Tibial nerve (tissue), 4 donors: ENCODE measurements around the gene MDGA2. TPM values are rescaled to one million over a fixed set of nuclear protein-coding genes. Genes with fewer than 3 reads are reported as not detected.

Source experiments
- DNase-seq, 2 donors: peaks; one replicate each; pipeline ENCODE4 v3.0.0-alpha.2; 2019; ENCODE audit warnings: low spot score in 2 of 2
- H3K27ac ChIP-seq, 4 donors: fragments of 200-600 bp; sonication (generic) in 3 of 4; one replicate each; pipeline ENCODE4 v1.5.1; 2017 to 2019; ENCODE audit warnings: mild to moderate bottlenecking in 1 of 4
- H3K27me3 ChIP-seq, 2 donors: fragments of 200-600 bp; sonication (generic) in 1 of 2; one replicate each; pipeline versions ENCODE4 v1.5.1 to v1.6.0; 2017 to 2019
- H3K36me3 ChIP-seq, 3 donors: fragments of 200-600 bp; sonication (generic); one replicate each; pipeline ENCODE4 v1.5.1; 2018 to 2019
- H3K4me1 ChIP-seq, 4 donors: fragments of 200-600 bp; sonication (generic) in 3 of 4; one replicate each; pipeline ENCODE4 v1.5.1; 2017 to 2019
- H3K4me3 ChIP-seq, 4 donors: fragments of 200-600 bp; sonication (generic) in 3 of 4; one replicate each; pipeline ENCODE4 v1.5.1; 2017 to 2019; ENCODE audit warnings: mild to moderate bottlenecking in 1 of 4, moderate library complexity in 1 of 4
- H3K9me3 ChIP-seq, 4 donors: fragments of 200-600 bp; sonication (generic) in 3 of 4; one replicate each; pipeline ENCODE4 v1.5.1; 2017 to 2019
- CTCF ChIP-seq, 5 experiments: fragments of 200-600 bp in 3 of 5; fragments of 450-650 bp in 2 of 5; sonication (generic) in 3 of 5; IDR thresholded peaks; one replicate each; pipeline ENCODE4 v1.5.1; 2016 to 2019; ENCODE audit warnings: antibody characterized with exemption in 5 of 5, mild to moderate bottlenecking in 3 of 5, moderate library complexity in 2 of 5
- EP300 ChIP-seq, 2 donors: sonication (generic); formaldehyde crosslinking; IDR thresholded peaks; one replicate each; pipeline ENCODE4 v1.6.1; 2017; ENCODE audit warnings: antibody characterized with exemption in 2 of 2, mild to moderate bottlenecking in 1 of 2
- POLR2A ChIP-seq, 2 donors: fragments of 450-650 bp; IDR thresholded peaks; one replicate each; pipeline ENCODE4 v1.6.1; 2017; ENCODE audit warnings: antibody characterized with exemption in 2 of 2, mild to moderate bottlenecking in 2 of 2, moderate library complexity in 2 of 2
- WGBS, 2 donors: methylation state at CpG; one replicate each; pipeline ENCODE4 v1.1.5; 2018; 5-methylcytosine and 5-hydroxymethylcytosine counted together
- total RNA-seq, 4 donors: library from RNA; depleted of rRNA; stranded (reverse); fragments of >200 nt; gene quantifications; one replicate each; pipeline ENCODE4 v1.1.0, GENCODE V29; 2016

Gene MDGA2
- total RNA-seq, 4 donors from 2014 or later, result under 0.01 TPM; not detected in 3

- H3K9me3 ChIP-seq, result no peaks in the 10 kb centered on the region
- H3K27ac ChIP-seq, result no peak overlapping the region
- no peak for DNase-seq
- no peaks in the 10 kb centered on the region for H3K27me3 ChIP-seq
- H3K36me3 ChIP-seq, result no peaks in the 10 kb centered on the region
- no peak overlapping the region for H3K4me3 ChIP-seq
- 56 to 62% methylated on average over 1 of the region's 1 CpG for WGBS, 2 donors
- peaks cover 0 to 15% (median 0%) of the 10 kb centered on the region in 4 donors for H3K4me1 ChIP-seq
- TF ChIP-seq POLR2A (IDR thresholded peaks at IDR 0.05), result no peak
- TF ChIP-seq EP300 (IDR thresholded peaks at IDR 0.05), result no peak
- no peak for TF ChIP-seq CTCF (IDR thresholded peaks at IDR 0.05)
These were observed 285.9 kb downstream of the MDGA2 start for GRCh38 chr14:47389535-47389934.

GRCh38 chr14:47366006-47366405, 309.4 kb downstream of the MDGA2 start:
- Histone ChIP-seq H3K4me1 (no peaks in the 10 kb centered on the region), H3K9me3 (no peaks in the 10 kb centered on the region), H3K4me3 (no peak overlapping the region), H3K27me3 (no peaks in the 10 kb centered on the region), H3K36me3 (no peaks in the 10 kb centered on the region), H3K27ac (no peak overlapping the region)
- no peak for TF ChIP-seq POLR2A (IDR thresholded peaks at IDR 0.05)
- TF ChIP-seq CTCF (IDR thresholded peaks at IDR 0.05), result no peak
- no peak for TF ChIP-seq EP300 (IDR thresholded peaks at IDR 0.05)
- no peak for DNase-seq
- 43 to 48% methylated on average over 2 of the region's 2 CpGs for WGBS, 2 donors

GRCh38 chr14:47365233-47365632, 310.2 kb downstream of the MDGA2 start:
- WGBS, 2 donors, result 44 to 50% methylated on average over 6 of the region's 6 CpGs
- H3K27me3 ChIP-seq, result no peaks in the 10 kb centered on the region
- no peaks in the 10 kb centered on the region for H3K4me1 ChIP-seq
- no peaks in the 10 kb centered on the region for H3K9me3 ChIP-seq
- no peak for TF ChIP-seq CTCF (IDR thresholded peaks at IDR 0.05)
- TF ChIP-seq POLR2A (IDR thresholded peaks at IDR 0.05), result no peak
- no peak for TF ChIP-seq EP300 (IDR thresholded peaks at IDR 0.05)
- no peak for DNase-seq
- no peaks in the 10 kb centered on the region for H3K36me3 ChIP-seq
- no peak overlapping the region for H3K4me3 ChIP-seq
- H3K27ac ChIP-seq, result no peak overlapping the region

- no peaks in the 10 kb centered on the region for H3K4me1 ChIP-seq
- H3K4me3 ChIP-seq, result no peak overlapping the region
- 89 to 93% methylated on average over 4 of the region's 4 CpGs for WGBS, 2 donors
- H3K27ac ChIP-seq, result no peak overlapping the region
- peaks cover 0 to 15% (median 0%) of the 10 kb centered on the region in 4 donors for H3K9me3 ChIP-seq
- no peaks in the 10 kb centered on the region for H3K27me3 ChIP-seq
- no peak for DNase-seq
- H3K36me3 ChIP-seq, result no peaks in the 10 kb centered on the region
- TF ChIP-seq POLR2A (IDR thresholded peaks at IDR 0.05) (no peak), CTCF (IDR thresholded peaks at IDR 0.05) (no peak), EP300 (IDR thresholded peaks at IDR 0.05) (no peak)
These were observed 322.2 kb downstream of the MDGA2 start for GRCh38 chr14:47353186-47353585.

GRCh38 chr14:47346849-47347248, 328.6 kb downstream of the MDGA2 start:
- TF ChIP-seq EP300 (IDR thresholded peaks at IDR 0.05), result no peak
- no peak for TF ChIP-seq POLR2A (IDR thresholded peaks at IDR 0.05)
- no peak for TF ChIP-seq CTCF (IDR thresholded peaks at IDR 0.05)
- WGBS, 2 donors, result 56 to 64% methylated on average over 5 of the region's 5 CpGs
- no peaks in the 10 kb centered on the region for H3K9me3 ChIP-seq
- no peak for DNase-seq
- H3K4me3 ChIP-seq, result no peak overlapping the region
- H3K27me3 ChIP-seq, result no peaks in the 10 kb centered on the region
- H3K27ac ChIP-seq, result no peak overlapping the region
- no peaks in the 10 kb centered on the region for H3K36me3 ChIP-seq
- H3K4me1 ChIP-seq, result peaks cover 0 to 22% (median 0%) of the 10 kb centered on the region in 4 donors
